Testis (tissue), 3 donors: ENCODE results near the gene CACNA1D. TPM values are rescaled to one million over a fixed set of nuclear protein-coding genes. Genes with fewer than 3 reads are reported as not detected.
A peak's percentile ranks its signal among the peaks of the same experiment; 100 is the strongest.

Source experiments
- DNase-seq: peaks from one replicate; pipeline ENCODE4 v3.0.0-alpha.2; 2019
- H3K27ac ChIP-seq, 2 donors: fragments of 200-600 bp; sonication (generic); one replicate each; pipeline ENCODE4 v1.5.1; 2019
- H3K27me3 ChIP-seq: fragments of 200-600 bp; sonication (generic); one replicate; pipeline ENCODE4 v1.5.1; 2019
- H3K36me3 ChIP-seq: fragments of 200-600 bp; sonication (generic); one replicate; pipeline ENCODE4 v1.5.1; 2017; ENCODE audit warnings: low read depth; ENCODE audit errors: missing control alignments
- H3K4me1 ChIP-seq: fragments of 200-600 bp; sonication (generic); one replicate; pipeline ENCODE4 v1.5.1; 2019
- H3K4me3 ChIP-seq, 2 donors: fragments of 200-600 bp; sonication (generic); one replicate each; pipeline ENCODE4 v1.5.1; 2017 to 2019
- H3K9me3 ChIP-seq: fragments of 200-600 bp; sonication (generic); one replicate; pipeline ENCODE4 v1.5.1; 2017
- CTCF ChIP-seq, 3 experiments: fragments of 450-650 bp in 2 of 3; fragments of 200-600 bp in 1 of 3; sonication (generic) in 1 of 3; IDR thresholded peaks; one replicate each; pipeline ENCODE4 v1.5.1; 2016 to 2019; ENCODE audit warnings: antibody characterized with exemption in 3 of 3, mild to moderate bottlenecking in 2 of 3, moderate library complexity in 1 of 3
- POLR2A ChIP-seq: fragments of 450-650 bp; IDR thresholded peaks from one replicate; pipeline ENCODE4 v1.6.1; 2017; ENCODE audit warnings: antibody characterized with exemption, mild to moderate bottlenecking, moderate library complexity
- WGBS, 2 donors: methylation state at CpG; one replicate each; pipeline ENCODE4 v1.1.5; 2018; 5-methylcytosine and 5-hydroxymethylcytosine counted together
- intact Hi-C: fragments of 100-400 bp; cut with DNase I; formaldehyde crosslinking; loops from one replicate; pipeline ENCODE4 v1.15.1; 2023; ENCODE audit warnings: low total_unique reads
- polyA plus RNA-seq: library from polyadenylated mRNA; stranded (reverse); fragments of 350-450 nt; fragmentation: Illumina TruSeq; extraction: RNeasy Lipid Tissue Mini Kit (QIAGEN cat#74804); gene quantifications from one replicate; pipeline ENCODE4 v1.2.3, GENCODE V29; 2014; ENCODE audit warnings: low read depth, low replicate concordance; ENCODE audit not compliant: insufficient read depth
- total RNA-seq, 2 donors: library from RNA; depleted of rRNA; stranded (reverse); fragments of >200 nt; gene quantifications; one replicate each; pipeline ENCODE4 v1.2.3, GENCODE V29; 2016

CACNA1D gene
- total and polyA plus RNA-seq, 3 donors from 2014 or later, result 8.0 to 39.0 (median 37.6) TPM

GRCh38 chr3:53813876-53814275, 319.5 kb downstream of the CACNA1D start:
- intact Hi-C loops, result no loop called here
- Histone ChIP-seq H3K9me3 (no peaks in the 10 kb centered on the region), H3K27me3 (no peaks in the 10 kb centered on the region), H3K4me1 (no peaks in the 10 kb centered on the region), H3K36me3 (no peaks in the 10 kb centered on the region), H3K4me3 (no peak overlapping the region), H3K27ac (no peak overlapping the region)
- TF ChIP-seq POLR2A (no peak), CTCF (IDR thresholded peaks at IDR 0.05) (no peak)
- WGBS, 2 donors, result 87 to 92% methylated on average over 10 of the region's 10 CpGs
- peak; percentile 6 for DNase-seq

GRCh38 chr3:53815067-53815466, 320.7 kb downstream of the CACNA1D start:
- TF ChIP-seq CTCF (IDR thresholded peaks at IDR 0.05) (no peak), POLR2A (no peak)
- peak; percentile 3 for DNase-seq
- no peak overlapping the region for H3K4me3 ChIP-seq
- WGBS, 2 donors, result 91 to 93% methylated on average over 4 of the region's 4 CpGs
- H3K36me3 ChIP-seq, result no peaks in the 10 kb centered on the region
- no peaks in the 10 kb centered on the region for H3K4me1 ChIP-seq
- no peaks in the 10 kb centered on the region for H3K9me3 ChIP-seq
- H3K27me3 ChIP-seq, result no peaks in the 10 kb centered on the region
- intact Hi-C loops, result no loop called here
- no peak overlapping the region for H3K27ac ChIP-seq

GRCh38 chr3:53815651-53816050, 321.2 kb downstream of the CACNA1D start:
- Histone ChIP-seq H3K27ac (no peak overlapping the region), H3K27me3 (no peaks in the 10 kb centered on the region), H3K36me3 (no peaks in the 10 kb centered on the region), H3K4me3 (no peak overlapping the region), H3K4me1 (no peaks in the 10 kb centered on the region), H3K9me3 (no peaks in the 10 kb centered on the region)
- peak; percentile 2 for DNase-seq
- TF ChIP-seq POLR2A, result no peak
- no peak for TF ChIP-seq CTCF (IDR thresholded peaks at IDR 0.05)
- intact Hi-C loops, result no loop called here
- 89 to 96% methylated on average over 7 of the region's 7 CpGs for WGBS, 2 donors

GRCh38 chr3:53816425-53816824, 322.0 kb downstream of the CACNA1D start:
- 84 to 85% methylated on average over 4 of the region's 4 CpGs for WGBS, 2 donors
- Histone ChIP-seq H3K4me3 (no peak overlapping the region), H3K9me3 (no peaks in the 10 kb centered on the region), H3K4me1 (no peaks in the 10 kb centered on the region), H3K27me3 (no peaks in the 10 kb centered on the region), H3K27ac (no peak overlapping the region), H3K36me3 (no peaks in the 10 kb centered on the region)
- peak; percentile 5 for DNase-seq
- intact Hi-C loops, result no loop called here
- TF ChIP-seq CTCF (IDR thresholded peaks at IDR 0.05), result no peak
- TF ChIP-seq POLR2A, result no peak

- Histone ChIP-seq H3K4me1 (no peaks in the 10 kb centered on the region), H3K27ac (no peak overlapping the region), H3K27me3 (no peaks in the 10 kb centered on the region), H3K4me3 (no peak overlapping the region), H3K36me3 (no peaks in the 10 kb centered on the region), H3K9me3 (no peaks in the 10 kb centered on the region)
- no peak for TF ChIP-seq CTCF (IDR thresholded peaks at IDR 0.05)
- TF ChIP-seq POLR2A, result no peak
- peak; percentile 10 for DNase-seq
- intact Hi-C loops, result no loop called here
- 82 to 92% methylated on average over 3 to 6 of the region's 6 CpGs for WGBS, 2 donors
Observed at GRCh38 chr3:53817211-53817610, 322.8 kb downstream of the CACNA1D start.
